HT1080 (cell line): ENCODE results near the gene ZFP30. TPM values are rescaled to one million over a fixed set of nuclear protein-coding genes. Genes with fewer than 3 reads are reported as not detected.

ENCODE experiments used
- DNase-seq: peaks from one replicate; pipeline ENCODE4 v3.0.0-alpha.2; 2015; ENCODE audit warnings: low read depth
- small RNA-seq: library from RNA; depleted of rRNA; stranded (forward); fragments of <200 nt; gene quantifications from one replicate; pipeline ENCODE3, GENCODE V24; 2014
- total RNA-seq: library from RNA; depleted of rRNA; stranded (reverse); fragments of >200 nt; shearing (Covaris generic); gene quantifications from 2 replicates; pipeline ENCODE4 v1.2.3, GENCODE V29; 2014; rRNA removed

The ZFP30 gene
- total RNA-seq, 1 experiment from 2014 or later: 0.31 TPM

GRCh38 chr19:37564624-37565369, 90.5 kb downstream of the ZFP30 start:
- DNase-seq: no peak

Small RNA genes lying within 50 kb of the gene (small RNA-seq; reads per million reads assigned to genes)
- gene SELENOKP1: not detected

Other genes with a start within 250 kb of the ZFP30 start
- 3.2 and 6.6 TPM in 2 replicates for gene ZNF569, start 188.0 kb downstream of the ZFP30 start, total RNA-seq
- gene ZNF570, start 186.1 kb downstream of the ZFP30 start, total RNA-seq: 1.7 and 2.1 TPM in 2 replicates
- 0.19 TPM in 1 of 2 replicates, not detected in the other for gene ZNF793, start 148.5 kb downstream of the ZFP30 start, total RNA-seq
- 0.03 and 0.34 TPM in 2 replicates for gene ZNF571, start 60.7 kb downstream of the ZFP30 start, total RNA-seq
- not detected in 2 replicates for gene ZNF540, start 60.6 kb downstream of the ZFP30 start, total RNA-seq
- gene ZNF607, start 64.3 kb upstream of the ZFP30 start, total RNA-seq: 0.80 and 1.0 TPM in 2 replicates
- gene ZNF573, start 124.1 kb upstream of the ZFP30 start, total RNA-seq: 6.3 and 6.4 TPM in 2 replicates